DOHH2 (cell line): ENCODE results near the gene TBCD.

Source experiments
- H3F3A ChIP-seq: fragments of 200-600 bp; sonication (generic), shearing (Covaris generic); 2 replicates; pipeline ENCODE4 v1.6.0; 2016; ENCODE audit warnings: antibody characterized with exemption, mild to moderate bottlenecking; ENCODE audit not compliant: control insufficient read depth, insufficient read depth
- H3K27ac ChIP-seq: fragments of 200-600 bp; sonication (generic); 2 replicates; pipeline ENCODE4 v1.5.1; 2014; ENCODE audit warnings: low read depth, mild to moderate bottlenecking, low read length, moderate library complexity
- H3K27me3 ChIP-seq: fragments of 200-600 bp; sonication (generic); 2 replicates; pipeline ENCODE4 v1.6.1; 2014; ENCODE audit warnings: mild to moderate bottlenecking, low read length, mixed read lengths; ENCODE audit not compliant: control insufficient read depth
- H3K36me3 ChIP-seq: fragments of 200-600 bp; sonication (generic); 2 replicates; pipeline ENCODE4 v1.6.1; 2014; ENCODE audit warnings: mild to moderate bottlenecking, low read length, moderate library complexity, mixed read lengths; ENCODE audit not compliant: control insufficient read depth
- H3K4me1 ChIP-seq: fragments of 200-600 bp; sonication (generic); 2 replicates; pipeline ENCODE4 v1.6.1; 2014; ENCODE audit warnings: mild to moderate bottlenecking, low read length, mixed read lengths; ENCODE audit not compliant: control insufficient read depth
- H3K4me2 ChIP-seq: fragments of 200-600 bp; sonication (generic); 2 replicates; pipeline ENCODE4 v1.6.0; 2014; ENCODE audit warnings: mild to moderate bottlenecking, low read length, moderate library complexity
- H3K4me3 ChIP-seq: fragments of 200-600 bp; sonication (generic); 2 replicates; pipeline ENCODE4 v1.5.1; 2014; ENCODE audit warnings: mild to moderate bottlenecking, low read length, mixed read lengths
- H3K79me2 ChIP-seq: fragments of 200-600 bp; sonication (generic); 2 replicates; pipeline ENCODE4 v1.6.1; 2014; ENCODE audit warnings: mild to moderate bottlenecking, low read length, mixed read lengths; ENCODE audit not compliant: control insufficient read depth
- H3K9me2 ChIP-seq: fragments of 200-600 bp; sonication (generic); replicated peaks from 2 replicates; pipeline ENCODE4 v1.6.1; 2014; ENCODE audit warnings: mild to moderate bottlenecking, low read length, mixed read lengths; ENCODE audit not compliant: control insufficient read depth
- H3K9me3 ChIP-seq: fragments of 200-600 bp; sonication (generic); 2 replicates; pipeline ENCODE4 v1.6.1; 2014; ENCODE audit warnings: antibody characterized with exemption, low read length, mixed read lengths; ENCODE audit not compliant: control insufficient read depth, insufficient read depth
- H4K20me1 ChIP-seq: fragments of 200-600 bp; sonication (generic); 2 replicates; pipeline ENCODE4 v1.6.0; 2014; ENCODE audit warnings: low read depth, mild to moderate bottlenecking, antibody characterized with exemption, low read length, moderate library complexity; ENCODE audit not compliant: control insufficient read depth, insufficient read depth
- EZH2phosphoT487 ChIP-seq: fragments of 200-600 bp; sonication (generic); IDR thresholded peaks from 2 replicates; pipeline ENCODE4 v1.6.1; 2017; ENCODE audit warnings: borderline replicate concordance, mild to moderate bottlenecking, antibody characterized with exemption, low read length, moderate library complexity, mixed read lengths
- TF ChIP-seq, protein P1 (sequence below): fragments of 200-600 bp; sonication (generic); IDR thresholded peaks from one replicate; pipeline ENCODE4 v1.5.1; 2014; ENCODE audit warnings: antibody characterized with exemption, mild to moderate bottlenecking, low read depth, low read length; ENCODE audit not compliant: poor library complexity, severe bottlenecking

TBCD gene

GRCh38 chr17:82836823-82837357 lies 85.0 kb downstream of the TBCD start:
- no peaks in the 10 kb centered on the region for H3F3A ChIP-seq
- H3K4me1 ChIP-seq, result no peaks in the 10 kb centered on the region
- TF ChIP-seq, protein P1, sequence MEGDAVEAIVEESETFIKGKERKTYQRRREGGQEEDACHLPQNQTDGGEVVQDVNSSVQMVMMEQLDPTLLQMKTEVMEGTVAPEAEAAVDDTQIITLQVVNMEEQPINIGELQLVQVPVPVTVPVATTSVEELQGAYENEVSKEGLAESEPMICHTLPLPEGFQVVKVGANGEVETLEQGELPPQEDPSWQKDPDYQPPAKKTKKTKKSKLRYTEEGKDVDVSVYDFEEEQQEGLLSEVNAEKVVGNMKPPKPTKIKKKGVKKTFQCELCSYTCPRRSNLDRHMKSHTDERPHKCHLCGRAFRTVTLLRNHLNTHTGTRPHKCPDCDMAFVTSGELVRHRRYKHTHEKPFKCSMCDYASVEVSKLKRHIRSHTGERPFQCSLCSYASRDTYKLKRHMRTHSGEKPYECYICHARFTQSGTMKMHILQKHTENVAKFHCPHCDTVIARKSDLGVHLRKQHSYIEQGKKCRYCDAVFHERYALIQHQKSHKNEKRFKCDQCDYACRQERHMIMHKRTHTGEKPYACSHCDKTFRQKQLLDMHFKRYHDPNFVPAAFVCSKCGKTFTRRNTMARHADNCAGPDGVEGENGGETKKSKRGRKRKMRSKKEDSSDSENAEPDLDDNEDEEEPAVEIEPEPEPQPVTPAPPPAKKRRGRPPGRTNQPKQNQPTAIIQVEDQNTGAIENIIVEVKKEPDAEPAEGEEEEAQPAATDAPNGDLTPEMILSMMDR, result no peak
- no peak for TF ChIP-seq EZH2phosphoT487
- H3K27ac ChIP-seq, result no peak overlapping the region
- H3K4me2 ChIP-seq, result no peak overlapping the region
- H3K4me3 ChIP-seq, result no peak overlapping the region
- H3K9me3 ChIP-seq, result no peaks in the 10 kb centered on the region
- no peaks in the 10 kb centered on the region for H3K27me3 ChIP-seq
- H3K9me2 ChIP-seq, result no peaks in the 10 kb centered on the region
- no peaks in the 10 kb centered on the region for H3K79me2 ChIP-seq
- H4K20me1 ChIP-seq, result 0 out of 2 replicates have a peak, but pooled peaks cover 3% of the 10 kb centered on the region
- peaks cover 5% of the 10 kb centered on the region; the same call in 1 of the 2 replicates for H3K36me3 ChIP-seq

DNA sequence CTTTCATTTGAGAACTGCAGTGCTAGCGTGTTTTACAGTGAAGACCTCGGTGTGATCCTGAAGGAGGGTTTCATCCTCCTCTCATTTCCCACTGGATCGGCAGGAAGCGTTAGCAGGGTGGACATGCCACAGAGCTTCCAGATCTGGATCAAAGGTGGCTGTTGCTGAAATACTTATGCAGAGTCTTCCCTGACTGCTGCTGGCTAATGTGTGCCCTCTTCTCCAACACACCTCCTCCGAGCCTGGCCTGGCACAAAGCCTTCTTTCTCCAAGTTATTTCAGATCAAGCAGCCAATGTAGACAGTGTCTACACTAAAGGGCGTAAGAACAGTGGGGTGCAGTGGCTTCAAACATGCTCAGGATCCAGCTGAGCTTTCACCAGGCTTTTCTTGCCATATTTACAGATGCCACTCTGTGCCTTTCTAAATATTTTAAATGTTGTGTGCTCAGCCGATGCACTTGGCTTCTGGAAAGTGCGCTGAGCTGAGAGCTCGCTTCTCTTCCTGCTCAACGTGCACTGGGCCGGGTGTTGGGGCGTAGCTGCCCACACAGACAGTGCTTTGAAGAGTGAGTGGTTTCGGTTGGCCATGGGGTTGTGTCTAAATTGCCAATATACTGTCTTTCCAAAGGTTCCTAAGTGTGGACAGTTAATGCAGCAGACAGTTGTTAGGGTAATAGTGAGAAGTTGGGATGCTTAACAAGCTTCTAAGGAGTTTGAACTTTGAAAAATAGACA lies 85.9 kb downstream of the TBCD start:
- Histone ChIP-seq H3K4me2 (no peak overlapping the region), H4K20me1 (0 out of 2 replicates have a peak, but pooled peaks cover 3% of the 10 kb centered on the region), H3K79me2 (no peaks in the 10 kb centered on the region), H3K9me2 (no peaks in the 10 kb centered on the region), H3K4me3 (no peak overlapping the region), H3K36me3 (peaks cover 5% of the 10 kb centered on the region; the same call in 1 of the 2 replicates), H3F3A (no peaks in the 10 kb centered on the region), H3K4me1 (no peaks in the 10 kb centered on the region), H3K9me3 (no peaks in the 10 kb centered on the region), H3K27me3 (no peaks in the 10 kb centered on the region), H3K27ac (no peak overlapping the region)
- no peak for TF ChIP-seq EZH2phosphoT487
- TF ChIP-seq, protein P1, result no peak

DNA sequence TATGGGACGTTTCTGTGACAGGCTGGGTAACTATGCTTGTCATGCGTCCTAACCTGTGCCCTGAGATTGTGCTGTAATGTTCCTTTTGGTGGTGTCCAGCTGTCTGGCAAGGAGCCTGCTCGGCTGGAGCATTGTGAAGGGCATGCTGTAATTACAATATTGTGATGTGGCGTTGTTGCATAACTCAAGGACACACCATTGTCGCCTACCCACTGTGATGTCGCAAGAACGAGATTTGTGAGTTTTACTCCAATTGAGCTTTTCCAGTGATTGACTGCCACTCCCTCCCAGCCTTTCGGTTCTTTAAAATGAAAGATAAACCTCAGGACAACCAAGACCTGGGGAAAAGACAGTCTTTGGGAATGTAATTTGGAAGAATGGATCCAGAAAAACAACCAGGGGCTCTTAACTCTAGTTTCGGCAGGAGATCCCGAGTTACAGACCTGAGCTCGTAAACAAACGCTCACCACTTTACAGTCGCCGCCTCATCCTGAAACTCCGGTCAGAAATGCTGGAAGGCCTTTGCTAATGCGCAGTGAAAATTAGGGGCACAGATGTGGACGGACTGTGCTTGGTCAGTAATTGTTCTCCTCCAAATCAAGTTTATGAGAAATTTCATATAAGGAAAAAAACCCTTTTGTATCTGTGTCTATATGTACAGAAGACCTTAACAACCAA lies 86.7 kb downstream of the TBCD start:
- Histone ChIP-seq H3K9me2 (no peaks in the 10 kb centered on the region), H4K20me1 (no peaks in the 10 kb centered on the region), H3K79me2 (no peaks in the 10 kb centered on the region), H3K27me3 (no peaks in the 10 kb centered on the region), H3K4me3 (no peak overlapping the region), H3K9me3 (no peaks in the 10 kb centered on the region), H3K36me3 (0 out of 2 replicates have a peak, but pooled peaks cover under 1% of the 10 kb centered on the region), H3F3A (no peaks in the 10 kb centered on the region), H3K4me2 (no peak overlapping the region), H3K27ac (no peak overlapping the region), H3K4me1 (no peaks in the 10 kb centered on the region)
- TF ChIP-seq EZH2phosphoT487, result no peak
